ENCODE results near the gene NUFIP2. TPM values are rescaled to one million over a fixed set of nuclear protein-coding genes. Genes with fewer than 3 reads are reported as not detected.

NUFIP2 gene
- total and polyA plus RNA-seq, 4 donors, result 2.7 to 30.2 (median 14.5) TPM

GRCh38 chr17:29327412-29327811 lies 33.5 kb upstream of the NUFIP2 start (continued):
- TF ChIP-seq TAF1 (conservative IDR thresholded peaks at IDR 0.05), result no peak

DNA sequence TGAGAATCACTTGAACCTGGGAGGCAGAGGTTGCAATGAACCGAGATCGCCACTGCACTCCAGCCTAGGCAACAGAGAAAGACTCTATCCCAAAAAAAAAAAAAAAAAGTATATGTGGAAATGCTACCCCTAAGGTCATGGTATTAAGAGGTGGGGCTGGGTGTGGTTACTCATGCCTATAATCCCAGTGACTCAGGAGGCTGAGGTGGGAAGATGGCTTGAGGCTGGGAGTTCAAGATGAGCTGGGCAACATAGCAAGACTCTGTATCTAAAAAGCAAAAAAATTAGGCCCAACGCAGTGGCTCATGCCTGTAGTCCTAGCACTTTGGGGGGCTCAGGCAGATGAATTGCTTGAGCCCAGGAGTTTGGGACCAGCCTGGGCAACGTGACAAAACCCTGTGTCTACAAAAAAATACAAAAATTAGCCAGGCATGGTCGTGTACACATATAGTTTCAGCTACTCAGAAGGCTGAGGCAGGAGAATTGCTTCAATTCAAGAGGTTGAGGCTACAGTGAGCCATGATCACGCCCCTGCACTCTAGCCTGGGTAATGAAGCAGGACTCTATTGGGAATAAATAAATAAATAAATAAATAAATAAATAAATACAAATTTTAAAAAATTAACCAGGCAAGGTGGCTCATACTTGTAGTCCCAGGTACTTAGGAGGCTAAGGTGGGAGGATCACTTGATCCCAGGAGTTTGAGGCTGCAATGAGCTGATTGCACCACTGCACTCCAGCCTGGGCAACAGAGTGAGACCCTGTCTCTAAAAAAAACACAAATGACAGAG lies 32.3 kb upstream of the NUFIP2 start:
- no peak for TF ChIP-seq ZBTB33 (IDR thresholded peaks at IDR 0.05)
- no peak for TF ChIP-seq JUND (IDR thresholded peaks at IDR 0.05)
- TF ChIP-seq, protein P1, sequence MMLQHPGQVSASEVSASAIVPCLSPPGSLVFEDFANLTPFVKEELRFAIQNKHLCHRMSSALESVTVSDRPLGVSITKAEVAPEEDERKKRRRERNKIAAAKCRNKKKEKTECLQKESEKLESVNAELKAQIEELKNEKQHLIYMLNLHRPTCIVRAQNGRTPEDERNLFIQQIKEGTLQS (IDR thresholded peaks at IDR 0.05), result no peak
- no peak for TF ChIP-seq RAD21 (IDR thresholded peaks at IDR 0.05)
- no peak for TF ChIP-seq FOXA1 (IDR thresholded peaks at IDR 0.05)
- no peak for TF ChIP-seq HNF4A (conservative IDR thresholded peaks at IDR 0.05)
- no peak for TF ChIP-seq TAF1 (conservative IDR thresholded peaks at IDR 0.05)
- no peak for TF ChIP-seq SP1 (IDR thresholded peaks at IDR 0.05)
- no peak for TF ChIP-seq YY1 (IDR thresholded peaks at IDR 0.05)
- no peak for TF ChIP-seq REST (IDR thresholded peaks at IDR 0.05)
- no peak for TF ChIP-seq RXRA (IDR thresholded peaks at IDR 0.05)
- TF ChIP-seq, protein P2, sequence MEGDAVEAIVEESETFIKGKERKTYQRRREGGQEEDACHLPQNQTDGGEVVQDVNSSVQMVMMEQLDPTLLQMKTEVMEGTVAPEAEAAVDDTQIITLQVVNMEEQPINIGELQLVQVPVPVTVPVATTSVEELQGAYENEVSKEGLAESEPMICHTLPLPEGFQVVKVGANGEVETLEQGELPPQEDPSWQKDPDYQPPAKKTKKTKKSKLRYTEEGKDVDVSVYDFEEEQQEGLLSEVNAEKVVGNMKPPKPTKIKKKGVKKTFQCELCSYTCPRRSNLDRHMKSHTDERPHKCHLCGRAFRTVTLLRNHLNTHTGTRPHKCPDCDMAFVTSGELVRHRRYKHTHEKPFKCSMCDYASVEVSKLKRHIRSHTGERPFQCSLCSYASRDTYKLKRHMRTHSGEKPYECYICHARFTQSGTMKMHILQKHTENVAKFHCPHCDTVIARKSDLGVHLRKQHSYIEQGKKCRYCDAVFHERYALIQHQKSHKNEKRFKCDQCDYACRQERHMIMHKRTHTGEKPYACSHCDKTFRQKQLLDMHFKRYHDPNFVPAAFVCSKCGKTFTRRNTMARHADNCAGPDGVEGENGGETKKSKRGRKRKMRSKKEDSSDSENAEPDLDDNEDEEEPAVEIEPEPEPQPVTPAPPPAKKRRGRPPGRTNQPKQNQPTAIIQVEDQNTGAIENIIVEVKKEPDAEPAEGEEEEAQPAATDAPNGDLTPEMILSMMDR (IDR thresholded peaks at IDR 0.05; ENCODE audit: low read depth, low read length, missing input control), result no peak
- TF ChIP-seq GABPA (IDR thresholded peaks at IDR 0.05 in 1 of 2, conservative IDR thresholded peaks at IDR 0.05 in 1 of 2), result no peak
- TF ChIP-seq, protein P3, sequence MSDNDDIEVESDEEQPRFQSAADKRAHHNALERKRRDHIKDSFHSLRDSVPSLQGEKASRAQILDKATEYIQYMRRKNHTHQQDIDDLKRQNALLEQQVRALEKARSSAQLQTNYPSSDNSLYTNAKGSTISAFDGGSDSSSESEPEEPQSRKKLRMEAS (IDR thresholded peaks at IDR 0.05), result no peak
- TF ChIP-seq HNF4G (IDR thresholded peaks at IDR 0.05), result no peak
- no peak for TF ChIP-seq NR2F2 (IDR thresholded peaks at IDR 0.05)
- H3K27ac ChIP-seq (ENCODE audit: low read depth in 1 of 2, low read length in 2 of 2), result no peak overlapping the region

More for the DNA sequence above, 32.3 kb upstream of the NUFIP2 start:
- no peak overlapping the region for H3K9ac ChIP-seq (ENCODE audit: low read depth in 1 of 2, low read length in 2 of 2)
- no peaks in the 10 kb centered on the region for H3K4me1 ChIP-seq (ENCODE audit: control insufficient read depth in 4 of 4, insufficient read depth in 4 of 4, low read length in 3 of 4)
- H3K27me3 ChIP-seq (ENCODE audit: control insufficient read depth in 4 of 4, insufficient read depth in 4 of 4, low read length in 3 of 4), result no peaks in the 10 kb centered on the region
- DNase-seq (ENCODE audit: low spot score), result no peak
- no peaks in the 10 kb centered on the region for H3K36me3 ChIP-seq (ENCODE audit: control insufficient read depth in 4 of 4, insufficient read depth in 3 of 4, low read depth in 1 of 4, low read length in 3 of 4)
- WGBS, result 94% methylated on average over 6 of the region's 6 CpGs
- H3K4me3 ChIP-seq (ENCODE audit: low read depth in 1 of 3, low read length in 3 of 3), result no peak overlapping the region
- no peaks in the 10 kb centered on the region for H3K9me3 ChIP-seq (ENCODE audit: control insufficient read depth in 4 of 4, low read length in 3 of 4)
